Mammary epithelial cell (primary cell): ENCODE measurements around the gene SHH.

Source experiments
- EZH2 ChIP-seq: IDR thresholded peaks from 2 replicates; pipeline ENCODE4 v1.6.1; 2012; ENCODE audit warnings: low read length, inconsistent platforms, borderline replicate concordance
- TF ChIP-seq, protein P1 (sequence below), 2 donors: IDR thresholded peaks in 1 of 2; conservative IDR thresholded peaks in 1 of 2; 2 replicates each; pipeline ENCODE4 v1.5.1; 2011 to 2012; ENCODE audit warnings: inconsistent platforms in 2 of 2, low read length in 2 of 2, mild to moderate bottlenecking in 2 of 2, control low read depth in 1 of 2, low read depth in 1 of 2; ENCODE audit not compliant: insufficient read depth in 1 of 2; ENCODE audit errors: extremely low read depth in 1 of 2

DNA sequence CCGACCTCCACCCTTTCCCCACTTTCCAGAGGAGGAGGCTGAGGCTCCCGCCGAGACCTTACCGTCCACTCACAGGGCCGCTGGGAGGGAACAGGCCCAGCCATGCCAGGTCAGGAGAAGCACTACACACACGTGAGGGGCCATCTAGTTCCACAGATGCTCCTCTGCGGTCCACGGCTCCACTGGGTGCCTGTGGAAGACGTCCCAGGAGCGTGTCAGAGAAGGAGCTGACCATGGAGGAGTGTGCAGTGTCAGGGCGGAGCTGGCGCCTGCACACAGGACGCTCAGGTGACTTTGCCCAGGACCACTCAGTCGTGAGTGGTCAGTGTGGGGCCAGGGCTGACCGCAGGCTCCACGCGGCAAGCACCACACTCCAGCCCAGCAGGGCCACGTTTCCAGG, 8.0 kb upstream of the SHH start:
- TF ChIP-seq, protein P1, sequence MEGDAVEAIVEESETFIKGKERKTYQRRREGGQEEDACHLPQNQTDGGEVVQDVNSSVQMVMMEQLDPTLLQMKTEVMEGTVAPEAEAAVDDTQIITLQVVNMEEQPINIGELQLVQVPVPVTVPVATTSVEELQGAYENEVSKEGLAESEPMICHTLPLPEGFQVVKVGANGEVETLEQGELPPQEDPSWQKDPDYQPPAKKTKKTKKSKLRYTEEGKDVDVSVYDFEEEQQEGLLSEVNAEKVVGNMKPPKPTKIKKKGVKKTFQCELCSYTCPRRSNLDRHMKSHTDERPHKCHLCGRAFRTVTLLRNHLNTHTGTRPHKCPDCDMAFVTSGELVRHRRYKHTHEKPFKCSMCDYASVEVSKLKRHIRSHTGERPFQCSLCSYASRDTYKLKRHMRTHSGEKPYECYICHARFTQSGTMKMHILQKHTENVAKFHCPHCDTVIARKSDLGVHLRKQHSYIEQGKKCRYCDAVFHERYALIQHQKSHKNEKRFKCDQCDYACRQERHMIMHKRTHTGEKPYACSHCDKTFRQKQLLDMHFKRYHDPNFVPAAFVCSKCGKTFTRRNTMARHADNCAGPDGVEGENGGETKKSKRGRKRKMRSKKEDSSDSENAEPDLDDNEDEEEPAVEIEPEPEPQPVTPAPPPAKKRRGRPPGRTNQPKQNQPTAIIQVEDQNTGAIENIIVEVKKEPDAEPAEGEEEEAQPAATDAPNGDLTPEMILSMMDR (conservative IDR thresholded peaks at IDR 0.05 in 1 of 2, IDR thresholded peaks at IDR 0.05 in 1 of 2; ENCODE audit: extremely low read depth in 1 of 2, insufficient read depth in 1 of 2, low read depth in 1 of 2, low read length in 2 of 2) = no peak
- TF ChIP-seq EZH2 = no peak
